NCI-H345 treated with DMSO at 0.1 percent for 48 hours (cell line): ENCODE measurements around the gene LAMTOR5.
"Not testable (repeated sequence)": the region's sequence is repeated elsewhere in the genome, so short reads cannot be mapped to it uniquely, and the experiment has no call there.

Source experiments
- DNase-seq: peaks from one replicate; lab custom pipeline; 2025; ENCODE audit not compliant: unreplicated experiment; lab: John Stamatoyannopoulos, UW

LAMTOR5 gene

DNA sequence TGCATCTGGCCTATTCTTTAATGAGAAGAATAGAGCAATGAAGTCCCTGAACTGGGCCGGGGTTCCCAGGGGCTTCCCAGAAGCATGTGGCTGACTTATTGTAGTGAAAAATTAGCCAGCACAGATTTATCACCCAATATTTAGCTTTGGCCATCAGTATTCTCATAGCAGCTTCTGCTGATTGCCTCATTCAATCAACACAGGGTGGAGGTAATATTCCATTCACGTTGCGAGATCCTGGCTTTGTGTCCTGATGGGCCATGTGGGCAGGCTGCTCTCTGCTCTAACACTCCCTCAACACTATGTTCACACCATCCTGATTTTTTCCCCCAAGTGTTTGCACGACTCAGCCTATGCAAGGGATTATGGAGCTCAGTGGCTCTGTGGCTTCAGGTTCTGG is 21.5 kb upstream of the LAMTOR5 start:
- no peak for DNase-seq

GRCh38 chr1:110426854-110427253 is 19.4 kb upstream of the LAMTOR5 start:
- DNase-seq = no peak

DNA sequence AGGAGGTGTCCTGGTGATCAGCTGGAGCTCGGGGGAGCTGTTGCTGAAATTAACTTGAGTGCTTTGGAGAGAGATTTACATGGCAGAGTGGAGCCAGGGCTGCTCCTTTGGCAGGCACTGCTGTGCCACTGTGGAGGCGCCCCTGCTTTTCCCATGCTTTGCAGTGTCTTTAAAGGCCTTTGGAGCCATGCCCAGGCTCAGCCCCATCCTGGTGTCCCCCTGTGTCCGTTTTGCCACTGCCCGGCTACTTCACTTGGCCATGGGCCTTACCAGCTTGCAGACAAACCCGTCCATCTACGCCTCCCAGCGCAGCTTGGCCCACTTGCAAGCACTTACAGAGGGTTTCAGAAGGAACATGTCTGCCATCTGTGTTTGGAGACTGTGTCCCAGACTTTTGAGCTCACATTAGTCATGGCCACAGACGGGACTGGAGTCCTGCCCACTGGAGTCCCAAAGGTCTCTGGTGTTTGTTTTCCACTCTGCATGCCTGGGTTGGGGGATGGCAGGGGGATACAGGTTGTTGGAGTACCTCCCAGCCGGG is 18.2 kb upstream of the LAMTOR5 start:
- DNase-seq = no peak

- DNase-seq = no peak
These were observed 17.5 kb upstream of the LAMTOR5 start for GRCh38 chr1:110424699-110425611.

DNA sequence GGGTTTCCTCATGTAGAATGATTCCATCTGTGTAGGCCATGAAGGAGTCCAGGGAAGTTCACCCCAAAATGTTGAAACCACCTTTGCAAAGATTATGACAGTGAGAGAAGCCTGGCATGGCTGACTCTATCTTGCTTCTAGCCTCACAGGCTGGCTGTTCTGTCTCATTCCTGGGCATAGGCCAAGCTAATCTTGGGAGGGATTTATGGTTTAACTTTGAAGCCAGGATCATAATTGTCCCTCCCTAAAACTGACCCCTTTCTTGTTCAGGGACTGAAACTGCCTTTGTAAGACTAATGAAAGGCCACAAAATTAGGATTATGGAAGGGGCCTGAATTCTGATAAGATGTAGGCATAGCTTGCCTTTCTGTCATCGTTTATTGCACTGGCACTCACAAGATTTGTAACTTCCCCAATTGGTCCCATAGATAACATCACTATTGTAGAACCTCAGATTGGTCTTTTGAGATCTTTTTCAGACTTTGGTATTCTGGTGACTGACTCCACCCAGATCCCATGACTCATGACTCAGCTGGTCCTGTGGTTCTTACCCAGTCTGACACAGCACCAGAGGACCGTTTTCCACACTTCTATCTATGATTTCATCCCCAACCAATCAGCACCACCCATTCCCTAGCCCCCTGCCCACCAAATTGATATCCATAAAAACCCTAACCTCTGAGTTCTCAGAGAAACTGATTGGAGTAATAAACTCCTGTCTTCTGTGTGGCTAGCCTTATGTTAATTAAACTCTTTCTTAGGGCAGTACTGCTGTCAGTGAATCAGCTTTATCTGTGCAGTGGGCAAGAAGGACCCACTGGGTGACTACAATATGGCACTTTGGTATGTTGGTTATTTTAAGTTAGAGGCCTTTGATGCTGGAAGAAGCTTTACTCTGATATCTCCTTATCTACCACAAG is 13.6 kb upstream of the LAMTOR5 start:
- no peak for DNase-seq

GRCh38 chr1:110420023-110420662 is 12.6 kb upstream of the LAMTOR5 start:
- no peak for DNase-seq

DNA sequence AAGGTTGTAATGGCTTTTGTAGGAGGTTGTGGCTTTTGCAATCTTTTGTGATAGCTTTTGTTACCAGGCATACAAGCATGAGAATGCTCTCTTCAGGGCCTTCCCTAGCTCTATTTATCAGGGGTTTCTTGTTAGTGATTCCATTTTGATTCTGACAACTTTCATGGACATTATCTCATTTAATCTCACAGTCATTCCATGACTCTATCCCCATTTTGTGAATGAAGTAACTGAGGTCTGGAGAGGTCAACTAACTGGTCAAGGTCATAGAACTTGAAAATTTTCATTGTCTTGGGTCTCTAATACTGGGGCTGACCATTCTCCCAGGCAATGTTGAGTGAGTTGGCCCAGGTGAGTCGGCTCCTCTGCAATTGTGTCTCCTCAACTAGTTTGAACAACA is 11.2 kb upstream of the LAMTOR5 start:
- no peak for DNase-seq

DNA sequence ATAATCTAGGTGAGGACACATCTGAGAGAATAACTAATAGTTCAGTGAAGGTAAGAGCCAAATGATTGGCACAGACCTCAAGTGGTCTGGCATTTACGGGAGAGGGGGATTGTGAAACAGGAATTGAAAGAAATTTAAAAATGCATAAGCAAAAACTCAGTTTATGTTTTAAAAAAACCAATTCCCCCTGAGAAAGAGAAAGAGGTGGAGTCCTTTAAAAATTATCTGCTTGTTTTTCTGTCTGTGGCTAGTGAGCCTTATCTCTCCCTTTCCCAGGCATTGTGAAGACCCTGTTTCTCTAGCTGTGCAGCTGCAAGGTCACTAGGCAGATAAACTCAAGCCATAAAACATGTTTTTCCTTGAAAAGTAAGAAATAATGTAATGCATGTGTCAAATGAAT is 5.6 kb upstream of the LAMTOR5 start:
- not testable (repeated sequence) for DNase-seq

DNA sequence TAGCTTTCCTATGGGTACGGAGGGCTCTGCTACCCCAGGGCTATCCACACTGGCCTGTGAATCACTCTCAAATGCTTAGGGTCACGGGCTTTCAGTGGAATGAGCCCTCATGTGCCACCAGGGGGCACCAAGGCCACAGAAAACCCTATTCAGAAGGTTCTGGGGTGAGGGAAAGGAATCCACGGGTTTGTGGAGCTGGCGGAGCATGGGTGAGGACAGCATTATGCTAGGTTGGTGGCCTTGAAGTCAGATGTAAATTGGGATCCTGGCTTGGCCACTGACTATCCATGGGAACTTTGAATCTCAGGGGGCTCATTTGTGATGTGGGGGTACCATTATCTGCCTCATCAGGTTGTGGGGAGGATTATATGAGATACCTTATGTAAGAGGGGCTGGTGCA is 5.1 kb upstream of the LAMTOR5 start:
- peak; percentile 8 for DNase-seq

GRCh38 chr1:110411173-110411735 is 3.8 kb upstream of the LAMTOR5 start:
- no peak for DNase-seq

DNA sequence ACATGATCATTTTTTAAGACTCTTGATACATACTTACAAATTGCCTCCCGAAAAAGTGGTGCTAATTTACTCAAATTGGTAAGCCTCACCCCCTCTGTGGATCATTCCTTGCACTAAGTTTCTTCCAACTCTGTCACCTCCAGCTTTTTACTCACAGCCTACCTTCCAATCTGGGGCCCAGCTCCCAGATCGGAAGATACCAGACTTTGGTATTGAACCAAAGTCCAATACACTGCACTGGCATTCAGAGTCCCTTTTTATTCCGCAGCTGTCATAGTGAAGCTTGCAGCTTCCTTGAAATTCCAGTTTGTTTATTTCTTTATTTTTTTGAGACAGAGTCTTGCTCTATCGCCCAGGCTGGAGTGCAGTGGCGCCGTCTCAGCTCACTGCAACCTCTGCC is 1.8 kb upstream of the LAMTOR5 start:
- no peak for DNase-seq

DNA sequence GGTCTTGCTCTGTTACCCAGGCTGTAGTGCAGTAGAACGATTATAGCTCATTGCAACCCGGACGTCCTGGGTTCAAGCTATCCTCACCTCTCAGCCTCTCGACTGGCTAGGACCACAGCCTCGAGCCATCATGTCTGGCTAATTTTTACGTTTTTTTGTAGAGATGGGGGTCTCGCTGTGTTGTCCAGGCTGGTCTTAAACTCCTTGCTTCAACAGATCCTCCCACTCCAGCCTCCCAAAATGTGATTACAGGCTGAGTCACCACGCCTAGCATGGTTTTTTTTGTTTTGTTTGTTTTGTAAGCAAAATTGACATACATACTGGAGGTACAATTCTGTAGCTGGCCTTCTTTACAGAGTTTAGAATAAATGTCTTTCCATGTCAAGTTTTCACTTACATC is 994 bp upstream of the LAMTOR5 start:
- DNase-seq = no peak

DNA sequence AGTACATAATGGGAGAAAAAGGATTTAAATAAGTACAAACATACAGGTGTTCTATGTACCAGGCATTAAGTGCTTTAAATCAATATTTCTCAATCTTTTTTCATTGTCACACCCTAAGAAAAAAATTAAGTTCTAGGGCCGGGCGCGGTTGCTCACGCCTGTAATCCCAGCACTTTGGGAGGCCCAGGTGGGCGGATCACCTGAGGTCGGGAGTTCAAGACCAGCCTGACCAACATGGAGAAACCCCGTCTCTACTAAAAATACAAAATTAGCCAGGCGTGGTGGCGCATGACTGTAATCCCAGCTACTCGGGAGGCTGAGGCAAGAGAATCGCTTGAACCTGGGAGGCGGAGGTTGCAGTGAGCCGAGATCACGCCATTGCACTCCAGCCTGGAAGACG is 1.1 kb downstream of the LAMTOR5 start:
- not testable (repeated sequence) for DNase-seq

DNA sequence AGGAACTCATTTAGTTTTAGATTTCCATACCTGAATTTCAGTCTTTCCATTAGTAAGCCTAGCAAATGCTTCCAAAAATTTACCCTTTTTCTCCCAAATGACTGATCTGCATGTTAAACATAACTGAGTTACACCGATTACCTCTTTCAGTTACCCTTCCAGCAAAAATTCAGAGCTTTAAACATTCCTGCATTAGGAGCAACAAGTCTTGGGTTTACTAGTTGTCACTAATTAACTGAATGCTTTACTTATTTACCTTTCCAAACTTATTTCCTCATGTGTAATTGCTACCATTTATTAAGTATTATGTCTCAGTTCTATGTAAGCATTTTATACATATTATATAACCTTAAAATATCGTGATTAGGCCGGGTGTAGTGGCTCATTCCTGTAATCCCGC is 3.1 kb downstream of the LAMTOR5 start:
- DNase-seq = no peak

- DNase-seq = no peak
These were observed 3.7 kb downstream of the LAMTOR5 start for GRCh38 chr1:110403805-110404204.

GRCh38 chr1:110396259-110396958 is 11.1 kb downstream of the LAMTOR5 start:
- DNase-seq = not testable (repeated sequence)

GRCh38 chr1:110394493-110394820 is 13.0 kb downstream of the LAMTOR5 start:
- DNase-seq = no peak

DNA sequence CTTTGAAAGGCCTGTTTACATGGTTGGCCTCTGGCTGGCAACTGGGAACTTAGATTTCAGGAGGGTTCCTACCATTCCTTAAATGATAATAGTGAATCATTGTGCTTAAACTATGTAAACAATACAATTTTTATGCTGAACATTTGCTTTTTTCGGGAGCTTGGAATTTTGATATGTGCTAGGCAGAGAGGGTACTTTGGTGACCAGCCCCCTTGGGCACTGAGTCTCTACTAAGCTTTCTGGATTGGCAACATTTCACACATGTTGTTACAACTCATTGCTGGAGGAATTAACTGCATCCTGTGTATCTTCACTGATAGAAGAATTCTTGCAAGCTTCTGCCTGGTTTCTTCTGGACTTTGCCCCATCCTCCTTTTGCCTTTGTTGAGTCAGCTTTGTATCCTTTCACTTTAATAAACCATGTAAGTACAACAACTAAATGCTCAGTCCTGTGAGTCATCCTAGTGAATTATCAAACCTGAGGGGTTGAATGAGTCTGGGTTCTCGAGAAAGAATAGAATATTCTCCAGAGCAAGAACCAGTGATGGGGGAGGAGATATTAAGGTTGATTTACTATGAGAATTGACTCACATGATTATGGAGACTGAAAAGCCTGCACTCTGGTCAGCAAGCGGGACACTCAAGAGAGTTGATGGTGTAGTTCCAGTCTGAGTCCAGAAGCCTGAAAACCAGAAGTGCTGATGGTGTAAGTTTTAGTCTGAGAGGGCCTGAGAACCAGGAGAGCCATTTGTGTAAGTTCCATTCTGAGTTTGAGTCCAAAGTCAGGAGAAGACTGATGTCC is 13.6 kb downstream of the LAMTOR5 start:
- DNase-seq = no peak

GRCh38 chr1:110393286-110393685 is 14.2 kb downstream of the LAMTOR5 start:
- DNase-seq = no peak
